ENCODE results near the gene CCNG2. TPM values are rescaled to one million over a fixed set of nuclear protein-coding genes. Genes with fewer than 3 reads are reported as not detected.

The CCNG2 gene
- total RNA-seq, 2 experiments from 2014 or later = 21.6 to 22.5 TPM

DNA sequence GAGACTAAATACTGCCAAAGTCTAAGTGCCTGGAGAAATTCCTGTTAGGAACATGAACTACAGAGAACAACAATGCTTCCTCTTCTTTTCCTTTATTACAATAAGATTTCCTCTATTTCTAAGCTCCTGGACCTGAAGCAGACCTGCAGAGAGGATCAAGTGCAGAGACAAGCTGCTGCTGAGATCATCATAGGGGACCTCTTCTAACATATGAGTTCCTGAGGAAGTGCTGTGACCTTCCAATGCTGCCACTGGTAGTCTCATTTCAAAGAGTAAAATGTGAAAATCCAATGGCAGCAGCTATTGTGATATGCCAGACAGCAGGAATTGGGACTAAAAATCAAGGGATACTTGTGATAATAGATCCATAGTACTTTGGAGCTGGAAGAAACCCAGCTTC, 28.0 kb downstream of the CCNG2 start:
- intact Hi-C loops (cut with micrococcal nuclease) = no loop called here
- Mint-ChIP-seq H3K36me3 (ENCODE audit: low read depth) (no peaks in the 10 kb centered on the region), H3K27ac (no peak overlapping the region), H3K27me3 (ENCODE audit: low read depth) (peaks cover 4% of the 10 kb centered on the region), H3K4me3 (no peak overlapping the region), H3K9me3 (no peaks in the 10 kb centered on the region), H3K4me1 (ENCODE audit: low read depth) (no peaks in the 10 kb centered on the region)
- DNase-seq = no peak
- CTCF ChIA-PET = interaction anchor here (1.0 kb wide), 1 partner anchor 18 kb away, joined by 7 read pairs; no protein-coding TSS in a partner anchor

DNA sequence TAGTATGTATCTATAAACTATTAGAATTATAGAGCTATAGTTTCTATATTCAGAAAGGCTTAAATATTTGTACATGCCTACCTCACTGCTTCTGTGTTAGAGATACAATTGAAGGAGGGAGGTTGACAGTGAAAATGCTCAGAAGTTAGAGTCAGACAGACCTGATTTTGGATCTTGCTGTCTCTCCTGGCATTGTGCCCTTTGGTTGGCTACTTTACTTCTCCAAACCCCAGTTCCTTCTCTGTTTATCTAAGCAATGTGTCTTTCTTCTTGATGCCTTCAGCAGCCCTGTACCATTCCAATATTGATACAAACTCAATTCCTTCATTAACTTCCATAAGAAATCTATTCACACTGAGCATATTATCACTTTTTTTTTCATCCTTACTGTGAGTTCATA, 28.7 kb downstream of the CCNG2 start:
- no peak for DNase-seq
- peaks cover 4% of the 10 kb centered on the region for H3K27me3 Mint-ChIP-seq (ENCODE audit: low read depth)
- intact Hi-C loops (cut with micrococcal nuclease) = no loop called here
- H3K9me3 Mint-ChIP-seq = no peaks in the 10 kb centered on the region
- no peaks in the 10 kb centered on the region for H3K36me3 Mint-ChIP-seq (ENCODE audit: low read depth)
- CTCF ChIA-PET = interaction anchor here (1.0 kb wide), 1 partner anchor 17 kb away, joined by 7 read pairs; no protein-coding TSS in a partner anchor
- no peaks in the 10 kb centered on the region for H3K4me1 Mint-ChIP-seq (ENCODE audit: low read depth)
- H3K4me3 Mint-ChIP-seq = no peak overlapping the region
- H3K27ac Mint-ChIP-seq = no peak overlapping the region

DNA sequence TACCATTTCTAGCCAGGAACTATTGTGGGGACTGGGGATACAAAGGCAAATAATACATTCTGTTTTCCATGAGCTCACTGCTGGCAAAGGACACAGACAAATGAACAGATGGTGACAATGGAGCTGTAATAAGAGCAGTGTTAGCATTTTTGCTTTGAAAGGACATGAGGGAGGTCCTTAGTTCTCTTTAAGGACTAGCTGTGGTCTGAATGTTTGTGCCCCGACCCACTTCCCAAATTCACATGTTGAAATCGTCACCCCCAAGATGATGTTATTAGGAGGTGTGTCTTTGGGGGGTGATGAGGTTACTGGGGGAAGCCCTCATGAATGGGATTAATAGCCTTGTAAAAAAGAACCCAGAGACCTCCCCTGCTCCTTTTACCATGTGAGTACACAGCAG, 30.3 kb downstream of the CCNG2 start:
- H3K27ac Mint-ChIP-seq = no peak overlapping the region
- intact Hi-C loops (cut with micrococcal nuclease) = no loop called here
- H3K36me3 Mint-ChIP-seq (ENCODE audit: low read depth) = no peaks in the 10 kb centered on the region
- peaks cover 4% of the 10 kb centered on the region for H3K27me3 Mint-ChIP-seq (ENCODE audit: low read depth)
- no peak overlapping the region for H3K4me3 Mint-ChIP-seq
- CTCF ChIA-PET = interaction anchor here (0.6 to 1.5 kb wide), 3 partner anchors 16 to 749 kb away, joined by 3 to 6 read pairs (median 3); no protein-coding TSS in a partner anchor
- H3K9me3 Mint-ChIP-seq = no peaks in the 10 kb centered on the region
- DNase-seq = no peak
- H3K4me1 Mint-ChIP-seq (ENCODE audit: low read depth) = no peaks in the 10 kb centered on the region

DNA sequence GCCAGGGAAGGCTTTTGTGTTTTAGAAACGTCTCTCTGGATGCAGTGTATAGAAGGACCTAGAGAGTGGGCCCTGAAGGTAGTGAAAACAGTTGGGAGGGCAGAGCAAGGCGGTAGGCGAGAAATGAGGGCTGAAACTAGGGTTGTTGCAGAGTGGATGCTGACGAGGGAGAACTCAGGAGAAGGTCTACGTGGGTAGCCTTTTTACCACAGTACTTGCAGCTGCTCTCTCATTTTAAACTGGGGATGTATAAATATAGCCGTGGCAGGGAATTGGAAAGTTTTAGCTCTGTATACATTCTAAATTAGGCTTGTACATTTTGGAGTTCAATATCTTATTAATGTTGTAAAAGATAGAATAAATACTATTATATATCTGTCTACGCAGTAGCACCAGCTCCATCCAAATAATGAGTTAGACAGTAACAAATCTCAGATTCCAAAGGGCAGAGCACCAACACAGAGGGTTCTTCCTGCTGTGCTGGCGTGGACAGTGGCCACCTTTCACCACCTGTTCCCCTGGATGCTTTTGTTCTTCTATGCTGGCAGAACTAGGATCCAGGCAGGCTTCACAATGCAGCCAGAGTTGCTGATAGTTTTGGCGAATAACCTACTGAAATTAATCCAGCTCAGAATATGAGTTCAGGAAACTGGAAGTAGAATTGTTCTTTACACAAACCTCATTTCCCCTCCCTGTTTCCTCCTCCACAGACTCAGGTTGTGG, 31.7 kb downstream of the CCNG2 start:
- CTCF ChIA-PET = interaction anchor here (1.2 kb wide), 1 partner anchor 15 kb away, joined by 5 read pairs; no protein-coding TSS in a partner anchor
- intact Hi-C loops (cut with micrococcal nuclease) = no loop called here
- no peak for DNase-seq
- Mint-ChIP-seq H3K4me1 (ENCODE audit: low read depth) (peaks cover 4% of the 10 kb centered on the region), H3K36me3 (ENCODE audit: low read depth) (no peaks in the 10 kb centered on the region), H3K4me3 (no peak overlapping the region), H3K27me3 (ENCODE audit: low read depth) (peaks cover 4% of the 10 kb centered on the region), H3K9me3 (no peaks in the 10 kb centered on the region), H3K27ac (no peak overlapping the region)

DNA sequence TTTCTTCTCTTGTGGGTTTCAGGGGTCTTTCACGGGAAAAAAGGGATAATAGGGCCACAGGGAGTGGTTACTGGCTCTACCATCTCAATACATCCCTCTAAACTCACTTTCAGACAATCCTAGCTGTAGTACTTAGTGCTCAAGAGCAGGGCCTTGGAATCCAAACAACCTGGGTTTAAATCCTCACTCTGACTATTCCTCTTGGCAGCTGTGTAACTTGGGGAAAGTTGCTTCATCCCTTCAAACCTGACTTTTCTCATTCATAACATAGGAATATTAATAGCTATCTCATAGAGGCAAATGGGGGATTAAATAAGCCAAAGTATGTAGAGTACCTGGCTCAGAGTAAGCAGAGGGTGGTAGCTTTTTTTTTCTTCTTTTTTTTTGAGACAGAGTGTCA, 32.4 kb downstream of the CCNG2 start:
- H3K27ac Mint-ChIP-seq = no peak overlapping the region
- DNase-seq = no peak
- no peaks in the 10 kb centered on the region for H3K9me3 Mint-ChIP-seq
- CTCF ChIA-PET = interaction anchor here (0.8 to 2.5 kb wide), 4 partner anchors 10 to 94 kb away, joined by 3 to 10 read pairs (median 4); no protein-coding TSS in a partner anchor
- H3K27me3 Mint-ChIP-seq (ENCODE audit: low read depth) = no peaks in the 10 kb centered on the region
- H3K36me3 Mint-ChIP-seq (ENCODE audit: low read depth) = no peaks in the 10 kb centered on the region
- peaks cover 12% of the 10 kb centered on the region for H3K4me1 Mint-ChIP-seq (ENCODE audit: low read depth)
- intact Hi-C loops (cut with micrococcal nuclease) = no loop called here
- no peak overlapping the region for H3K4me3 Mint-ChIP-seq

DNA sequence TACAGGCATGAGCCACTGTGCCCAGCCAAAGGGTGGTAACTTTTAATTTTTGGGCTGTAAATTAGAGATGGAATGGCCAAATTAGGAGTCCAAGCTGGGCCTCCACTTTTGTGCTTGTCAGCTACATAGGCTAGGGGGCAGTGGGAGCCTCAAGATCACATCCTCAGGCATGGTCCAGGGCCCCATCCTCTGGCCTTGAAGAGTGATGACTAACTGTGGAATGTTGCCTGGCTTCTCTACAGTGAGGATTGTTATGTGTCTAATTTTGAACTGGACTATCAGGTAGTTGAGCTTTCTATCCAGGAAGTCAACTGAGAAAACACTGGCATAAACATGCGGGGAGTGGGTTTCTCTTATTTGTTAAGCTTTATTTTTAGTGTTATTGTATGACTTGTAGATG, 33.0 kb downstream of the CCNG2 start:
- CTCF ChIA-PET = interaction anchor here (0.8 to 2.5 kb wide), 4 partner anchors 10 to 94 kb away, joined by 3 to 10 read pairs (median 3); no protein-coding TSS in a partner anchor
- Mint-ChIP-seq H3K36me3 (ENCODE audit: low read depth) (no peaks in the 10 kb centered on the region), H3K9me3 (no peaks in the 10 kb centered on the region), H3K27me3 (ENCODE audit: low read depth) (no peaks in the 10 kb centered on the region), H3K4me3 (no peak overlapping the region), H3K27ac (no peak overlapping the region), H3K4me1 (ENCODE audit: low read depth) (peaks cover 13% of the 10 kb centered on the region)
- DNase-seq = no peak
- intact Hi-C loops (cut with micrococcal nuclease) = no loop called here

DNA sequence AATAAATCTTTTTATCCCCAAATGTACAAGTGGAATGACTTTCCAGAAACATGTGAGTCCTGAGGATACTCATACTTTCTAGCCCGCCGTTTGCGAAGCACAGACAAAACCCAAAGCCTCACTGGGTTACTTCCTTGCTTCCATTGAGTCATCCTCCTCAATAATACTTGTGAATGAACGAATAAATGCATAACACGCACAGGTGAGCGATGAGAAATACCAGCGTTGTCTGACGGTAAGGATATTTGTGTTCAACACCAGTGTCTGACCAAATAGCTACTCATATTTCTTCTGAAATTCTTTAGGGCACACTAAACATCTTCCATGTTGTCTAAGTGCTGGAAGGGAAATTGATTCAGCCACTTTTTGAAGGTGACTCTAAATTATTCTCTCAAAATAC, 36.0 kb downstream of the CCNG2 start:
- Mint-ChIP-seq H3K27me3 (ENCODE audit: low read depth) (no peaks in the 10 kb centered on the region), H3K9me3 (no peaks in the 10 kb centered on the region), H3K36me3 (ENCODE audit: low read depth) (no peaks in the 10 kb centered on the region), H3K27ac (no peak overlapping the region), H3K4me3 (peak overlapping the region; percentile 85), H3K4me1 (ENCODE audit: low read depth) (peaks cover 13% of the 10 kb centered on the region)
- DNase-seq = no peak
- intact Hi-C loops (cut with micrococcal nuclease) = loop anchor here (1.0 to 2.0 kb wide), 3 partner anchors 35 to 244 kb away; partner anchors contain the start of gene SEPTIN11
- CTCF ChIA-PET = interaction anchor here (0.6 to 2.7 kb wide), 7 partner anchors 10 to 688 kb away, joined by 3 to 34 read pairs (median 4); no protein-coding TSS in a partner anchor

DNA sequence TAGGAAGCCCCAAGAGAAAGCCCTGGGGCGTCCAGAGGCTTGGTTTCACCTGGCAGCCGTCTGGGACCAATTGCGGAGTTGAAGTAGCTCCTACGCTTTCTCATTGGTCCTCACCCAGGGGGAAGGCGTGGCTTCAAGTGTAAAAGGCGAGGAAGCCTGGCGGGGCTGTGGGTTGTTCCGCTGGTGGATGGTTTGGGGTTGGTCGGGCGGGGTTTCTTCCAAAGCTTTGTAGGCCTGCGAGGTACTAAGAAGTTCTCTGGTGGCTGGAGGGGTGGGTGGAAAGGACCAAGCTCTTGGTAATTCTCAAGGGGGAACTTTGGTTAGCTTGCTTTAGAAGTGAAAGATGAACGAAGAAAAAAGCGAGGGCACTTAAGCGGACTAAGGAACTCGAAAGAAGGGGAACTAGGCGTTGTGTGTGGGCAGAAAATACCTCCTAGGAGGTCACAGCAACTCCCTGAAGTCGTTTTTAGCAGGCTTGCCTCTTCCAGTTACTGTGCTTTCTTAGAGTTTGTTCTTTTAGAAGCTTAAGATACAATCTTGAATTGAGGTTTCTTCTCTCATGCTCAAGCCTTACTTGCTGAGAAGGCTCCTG, 36.6 kb downstream of the CCNG2 start:
- Mint-ChIP-seq H3K4me3 (peak overlapping the region; percentile 85), H3K4me1 (ENCODE audit: low read depth) (peaks cover 13% of the 10 kb centered on the region), H3K27me3 (ENCODE audit: low read depth) (no peaks in the 10 kb centered on the region), H3K9me3 (no peaks in the 10 kb centered on the region), H3K27ac (peak overlapping the region; percentile 59), H3K36me3 (ENCODE audit: low read depth) (no peaks in the 10 kb centered on the region)
- DNase-seq = peak; percentile 83
- CTCF ChIA-PET = interaction anchor here (0.6 to 2.7 kb wide), 8 partner anchors 10 to 688 kb away, joined by 3 to 34 read pairs (median 4); no protein-coding TSS in a partner anchor
- intact Hi-C loops (cut with micrococcal nuclease) = loop anchor here (1.0 to 2.0 kb wide), 3 partner anchors 35 to 244 kb away; partner anchors contain the start of gene SEPTIN11

DNA sequence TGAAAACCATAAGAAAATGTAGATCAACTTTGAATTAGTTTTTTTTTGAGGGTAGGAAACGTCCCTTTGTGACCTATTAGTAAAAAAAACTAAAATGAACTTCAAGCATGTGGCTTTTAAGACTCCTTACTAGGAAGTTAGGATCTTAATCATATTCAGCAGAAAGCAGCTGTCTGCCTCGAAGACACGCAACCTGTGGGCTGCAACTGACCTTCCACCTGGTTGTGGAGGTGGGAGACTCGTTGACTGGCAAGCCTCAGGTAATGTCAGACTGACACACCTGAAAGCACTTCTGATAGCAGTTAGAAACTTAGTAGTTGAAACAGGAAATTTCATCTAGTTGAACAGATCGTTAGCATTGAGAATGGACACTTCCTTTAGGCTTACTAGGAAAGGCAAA, 37.4 kb downstream of the CCNG2 start:
- H3K27me3 Mint-ChIP-seq (ENCODE audit: low read depth) = no peaks in the 10 kb centered on the region
- H3K9me3 Mint-ChIP-seq = no peaks in the 10 kb centered on the region
- no peak overlapping the region for H3K27ac Mint-ChIP-seq
- no peaks in the 10 kb centered on the region for H3K36me3 Mint-ChIP-seq (ENCODE audit: low read depth)
- intact Hi-C loops (cut with micrococcal nuclease) = no loop called here
- no peak for DNase-seq
- peaks cover 13% of the 10 kb centered on the region for H3K4me1 Mint-ChIP-seq (ENCODE audit: low read depth)
- CTCF ChIA-PET = interaction anchor here (0.6 to 2.7 kb wide), 4 partner anchors 9 to 149 kb away, joined by 3 to 34 read pairs (median 9); no protein-coding TSS in a partner anchor
- H3K4me3 Mint-ChIP-seq = no peak overlapping the region

DNA sequence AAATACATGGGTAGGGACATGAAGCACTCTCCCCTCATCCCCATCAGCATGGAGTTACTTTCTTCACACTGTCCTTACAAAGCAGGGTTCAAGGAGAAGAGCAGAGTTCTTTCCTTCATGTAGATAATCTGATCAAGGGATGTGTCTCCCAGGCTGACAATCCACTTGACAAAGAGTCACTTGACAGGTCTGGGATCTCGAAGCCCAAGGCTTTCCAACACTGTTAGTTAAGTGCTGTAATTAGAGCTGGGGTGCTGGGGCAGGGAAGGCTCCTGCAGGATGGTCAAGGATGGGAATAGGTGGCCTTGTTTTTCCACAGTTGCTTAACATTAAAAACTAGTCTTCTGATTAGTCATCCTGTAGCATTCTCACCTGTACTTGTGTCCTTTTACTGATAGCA, 38.0 kb downstream of the CCNG2 start:
- Mint-ChIP-seq H3K9me3 (no peaks in the 10 kb centered on the region), H3K27ac (no peak overlapping the region), H3K4me3 (no peak overlapping the region), H3K27me3 (ENCODE audit: low read depth) (no peaks in the 10 kb centered on the region), H3K4me1 (ENCODE audit: low read depth) (peaks cover 13% of the 10 kb centered on the region), H3K36me3 (ENCODE audit: low read depth) (no peaks in the 10 kb centered on the region)
- intact Hi-C loops (cut with micrococcal nuclease) = no loop called here
- no peak for DNase-seq
- CTCF ChIA-PET = interaction anchor here (0.6 to 2.7 kb wide), 3 partner anchors 8 to 146 kb away, joined by 3 to 34 read pairs (median 15); no protein-coding TSS in a partner anchor

DNA sequence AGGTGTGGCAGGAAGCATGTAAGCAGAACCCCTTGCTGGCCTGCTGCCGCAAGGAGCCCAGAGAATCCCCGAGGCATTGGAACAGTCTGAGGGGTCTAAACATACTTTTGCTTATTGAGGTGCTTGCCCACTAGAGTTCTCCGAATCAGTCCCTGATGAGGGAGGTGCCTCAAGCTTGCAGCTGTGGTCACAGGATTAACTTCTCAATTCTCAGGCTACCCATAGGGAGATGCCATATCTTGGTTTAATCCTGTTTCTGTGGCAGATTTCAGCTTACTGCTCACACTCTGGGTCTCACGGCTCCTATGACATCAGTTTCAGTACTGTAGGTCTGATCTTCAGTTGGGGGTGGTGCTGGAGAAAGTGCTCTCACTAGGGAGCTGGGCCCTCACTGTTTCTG, 39.9 kb downstream of the CCNG2 start:
- H3K4me3 Mint-ChIP-seq = no peak overlapping the region
- H3K9me3 Mint-ChIP-seq = no peaks in the 10 kb centered on the region
- peaks cover 13% of the 10 kb centered on the region for H3K4me1 Mint-ChIP-seq (ENCODE audit: low read depth)
- no peaks in the 10 kb centered on the region for H3K27me3 Mint-ChIP-seq (ENCODE audit: low read depth)
- no peaks in the 10 kb centered on the region for H3K36me3 Mint-ChIP-seq (ENCODE audit: low read depth)
- CTCF ChIA-PET = interaction anchor here (1.2 to 8.9 kb wide), 2 partner anchors 42 to 101 kb away, joined by 4 to 214 read pairs; no protein-coding TSS in a partner anchor
- no peak overlapping the region for H3K27ac Mint-ChIP-seq
- intact Hi-C loops (cut with micrococcal nuclease) = no loop called here
- DNase-seq = no peak

DNA sequence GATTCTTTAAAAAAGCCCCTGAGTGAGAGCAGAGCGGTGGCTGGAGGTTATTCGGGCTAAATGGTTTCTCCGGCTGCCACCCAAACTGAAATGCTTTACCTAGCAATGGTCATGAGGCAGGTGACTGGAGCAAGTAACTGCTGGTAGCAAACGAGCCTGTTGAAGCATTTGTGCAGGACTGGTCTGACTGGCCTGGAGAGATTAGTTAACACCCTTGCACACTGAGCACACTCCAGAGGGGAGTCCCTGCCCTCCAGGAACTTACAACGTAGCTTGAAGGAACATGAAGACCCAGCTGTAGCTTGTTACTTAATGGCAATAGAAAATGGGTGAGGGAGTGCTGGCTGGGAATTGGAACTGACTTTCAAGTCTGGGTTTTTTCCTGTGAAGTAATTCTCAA, 40.4 kb downstream of the CCNG2 start:
- CTCF ChIA-PET = interaction anchor here (1.2 to 8.9 kb wide), 2 partner anchors 42 to 101 kb away, joined by 4 to 214 read pairs; no protein-coding TSS in a partner anchor
- H3K27ac Mint-ChIP-seq = no peak overlapping the region
- intact Hi-C loops (cut with micrococcal nuclease) = no loop called here
- no peaks in the 10 kb centered on the region for H3K36me3 Mint-ChIP-seq (ENCODE audit: low read depth)
- H3K4me3 Mint-ChIP-seq = no peak overlapping the region
- H3K27me3 Mint-ChIP-seq (ENCODE audit: low read depth) = no peaks in the 10 kb centered on the region
- no peak for DNase-seq
- no peaks in the 10 kb centered on the region for H3K9me3 Mint-ChIP-seq
- peaks cover 15% of the 10 kb centered on the region for H3K4me1 Mint-ChIP-seq (ENCODE audit: low read depth)
